Testis (tissue), 3 donors: ENCODE results near the gene TMEM186. TPM values are rescaled to one million over a fixed set of nuclear protein-coding genes. Genes with fewer than 3 reads are reported as not detected.

Experiments
- DNase-seq: peaks from one replicate; pipeline ENCODE4 v3.0.0-alpha.2; 2019
- H3K27ac ChIP-seq, 2 donors: fragments of 200-600 bp; sonication (generic); one replicate each; pipeline ENCODE4 v1.5.1; 2019
- H3K27me3 ChIP-seq: fragments of 200-600 bp; sonication (generic); one replicate; pipeline ENCODE4 v1.5.1; 2019
- H3K36me3 ChIP-seq: fragments of 200-600 bp; sonication (generic); one replicate; pipeline ENCODE4 v1.5.1; 2017; ENCODE audit warnings: low read depth; ENCODE audit errors: missing control alignments
- H3K4me1 ChIP-seq: fragments of 200-600 bp; sonication (generic); one replicate; pipeline ENCODE4 v1.5.1; 2019
- H3K4me3 ChIP-seq, 2 donors: fragments of 200-600 bp; sonication (generic); one replicate each; pipeline ENCODE4 v1.5.1; 2017 to 2019
- H3K9me3 ChIP-seq: fragments of 200-600 bp; sonication (generic); one replicate; pipeline ENCODE4 v1.5.1; 2017
- CTCF ChIP-seq, 3 experiments: fragments of 450-650 bp in 2 of 3; fragments of 200-600 bp in 1 of 3; sonication (generic) in 1 of 3; IDR thresholded peaks; one replicate each; pipeline ENCODE4 v1.5.1; 2016 to 2019; ENCODE audit warnings: antibody characterized with exemption in 3 of 3, mild to moderate bottlenecking in 2 of 3, moderate library complexity in 1 of 3
- POLR2A ChIP-seq: fragments of 450-650 bp; IDR thresholded peaks from one replicate; pipeline ENCODE4 v1.6.1; 2017; ENCODE audit warnings: antibody characterized with exemption, mild to moderate bottlenecking, moderate library complexity
- WGBS, 2 donors: methylation state at CpG; one replicate each; pipeline ENCODE4 v1.1.5; 2018; 5-methylcytosine and 5-hydroxymethylcytosine counted together
- intact Hi-C: fragments of 100-400 bp; cut with DNase I; formaldehyde crosslinking; loops from one replicate; pipeline ENCODE4 v1.15.1; 2023; ENCODE audit warnings: low total_unique reads
- polyA plus RNA-seq: library from polyadenylated mRNA; stranded (reverse); fragments of 350-450 nt; fragmentation: Illumina TruSeq; extraction: RNeasy Lipid Tissue Mini Kit (QIAGEN cat#74804); gene quantifications from one replicate; pipeline ENCODE4 v1.2.3, GENCODE V29; 2014; ENCODE audit warnings: low read depth, low replicate concordance; ENCODE audit not compliant: insufficient read depth
- total RNA-seq, 2 donors: library from RNA; depleted of rRNA; stranded (reverse); fragments of >200 nt; gene quantifications; one replicate each; pipeline ENCODE4 v1.2.3, GENCODE V29; 2016

Gene TMEM186
- total and polyA plus RNA-seq, 3 donors from 2014 or later, result 11.6 to 15.5 (median 14.3) TPM

GRCh38 chr16:8760021-8760420, 37.4 kb downstream of the TMEM186 start:
- H3K27ac ChIP-seq, result no peak overlapping the region
- no peak for DNase-seq
- TF ChIP-seq CTCF (IDR thresholded peaks at IDR 0.05), result no peak
- no peak for TF ChIP-seq POLR2A
- H3K27me3 ChIP-seq, result no peaks in the 10 kb centered on the region
- no peaks in the 10 kb centered on the region for H3K9me3 ChIP-seq
- intact Hi-C loops, result no loop called here
- H3K36me3 ChIP-seq, result no peaks in the 10 kb centered on the region
- WGBS, 2 donors, result 82 to 85% methylated on average over 10 of the region's 10 CpGs
- H3K4me3 ChIP-seq, result no peak overlapping the region
- no peaks in the 10 kb centered on the region for H3K4me1 ChIP-seq

- no peak for TF ChIP-seq CTCF (IDR thresholded peaks at IDR 0.05)
- no peak for TF ChIP-seq POLR2A
- no peaks in the 10 kb centered on the region for H3K9me3 ChIP-seq
- DNase-seq, result no peak
- no peak overlapping the region for H3K27ac ChIP-seq
- 93 to 94% methylated on average over 6 of the region's 6 CpGs for WGBS, 2 donors
- intact Hi-C loops, result no loop called here
- no peaks in the 10 kb centered on the region for H3K27me3 ChIP-seq
- no peaks in the 10 kb centered on the region for H3K36me3 ChIP-seq
- no peaks in the 10 kb centered on the region for H3K4me1 ChIP-seq
- H3K4me3 ChIP-seq, result no peak overlapping the region
Observed at GRCh38 chr16:8758022-8758421, 39.4 kb downstream of the TMEM186 start.

- no peak overlapping the region for H3K27ac ChIP-seq
- no peaks in the 10 kb centered on the region for H3K9me3 ChIP-seq
- H3K4me3 ChIP-seq, result no peak overlapping the region
- TF ChIP-seq POLR2A (no peak), CTCF (IDR thresholded peaks at IDR 0.05) (no peak)
- WGBS, 2 donors, result 88 to 94% methylated on average over 5 of the region's 5 CpGs
- no peak for DNase-seq
- no peaks in the 10 kb centered on the region for H3K4me1 ChIP-seq
- no peaks in the 10 kb centered on the region for H3K27me3 ChIP-seq
- intact Hi-C loops, result no loop called here
- no peaks in the 10 kb centered on the region for H3K36me3 ChIP-seq
Observed at GRCh38 chr16:8756755-8757154, 40.7 kb downstream of the TMEM186 start.

- TF ChIP-seq POLR2A, result no peak
- no peak for TF ChIP-seq CTCF (IDR thresholded peaks at IDR 0.05)
- 70 to 72% methylated on average over 9 of the region's 9 CpGs for WGBS, 2 donors
- Histone ChIP-seq H3K36me3 (no peaks in the 10 kb centered on the region), H3K27ac (no peak overlapping the region), H3K4me1 (no peaks in the 10 kb centered on the region), H3K9me3 (no peaks in the 10 kb centered on the region), H3K4me3 (no peak overlapping the region), H3K27me3 (no peaks in the 10 kb centered on the region)
- intact Hi-C loops, result no loop called here
- DNase-seq, result no peak
Observed at GRCh38 chr16:8753416-8754054, 43.9 kb downstream of the TMEM186 start.

- 46 to 47% methylated on average over 2 of the region's 2 CpGs for WGBS, 2 donors
- TF ChIP-seq CTCF (IDR thresholded peaks at IDR 0.05), result no peak
- no peak for TF ChIP-seq POLR2A
- no peak for DNase-seq
- no peaks in the 10 kb centered on the region for H3K9me3 ChIP-seq
- no peaks in the 10 kb centered on the region for H3K4me1 ChIP-seq
- no peaks in the 10 kb centered on the region for H3K27me3 ChIP-seq
- H3K4me3 ChIP-seq, result no peak overlapping the region
- intact Hi-C loops, result no loop called here
- H3K36me3 ChIP-seq, result no peaks in the 10 kb centered on the region
- no peak overlapping the region for H3K27ac ChIP-seq
Observed at GRCh38 chr16:8752706-8753105, 44.7 kb downstream of the TMEM186 start.
